Stimulated activated memory B cell treated with anti-CD40 and anti-IgM and Interleukin-4, amounts not matched to agents 10 μg/mL and 1 μg/mL and 100 μg/mL, for 72 hours (primary cell): ENCODE measurements around the gene NPHP4.
"Not testable (repeated sequence)": the region's sequence is repeated elsewhere in the genome, so short reads cannot be mapped to it uniquely, and the experiment has no call there.

ENCODE experiments used
- ATAC-seq: fragments of 150-1000 bp; cut with Tn5 transposase; 2 replicates; pipeline ENCODE4 v1.10.0; 2021
- H3K27ac Mint-ChIP-seq: one replicate; pipeline ENCODE4 v1.8.0; 2022; ENCODE audit warnings: mild to moderate bottlenecking, mixed read lengths
- H3K27me3 Mint-ChIP-seq: one replicate; pipeline ENCODE4 v1.8.0; 2022; ENCODE audit warnings: mixed read lengths
- H3K36me3 Mint-ChIP-seq: one replicate; pipeline ENCODE4 v1.8.0; 2022; ENCODE audit warnings: mixed read lengths
- H3K4me1 Mint-ChIP-seq: one replicate; pipeline ENCODE4 v1.8.0; 2022; ENCODE audit warnings: mixed read lengths
- H3K4me3 Mint-ChIP-seq: one replicate; pipeline ENCODE4 v1.8.0; 2022; ENCODE audit warnings: mild to moderate bottlenecking, moderate library complexity, mixed read lengths
- H3K9me3 Mint-ChIP-seq: one replicate; pipeline ENCODE4 v1.8.0; 2022; ENCODE audit warnings: mixed read lengths

The NPHP4 gene

GRCh38 chr1:5861871-5862825 is 130.1 kb downstream of the NPHP4 start:
- Mint-ChIP-seq H3K27ac (no peak overlapping the region), H3K4me3 (no peak overlapping the region), H3K9me3 (no peaks in the 10 kb centered on the region), H3K36me3 (no peaks in the 10 kb centered on the region), H3K4me1 (no peaks in the 10 kb centered on the region), H3K27me3 (no peaks in the 10 kb centered on the region)
- no peak for ATAC-seq

DNA sequence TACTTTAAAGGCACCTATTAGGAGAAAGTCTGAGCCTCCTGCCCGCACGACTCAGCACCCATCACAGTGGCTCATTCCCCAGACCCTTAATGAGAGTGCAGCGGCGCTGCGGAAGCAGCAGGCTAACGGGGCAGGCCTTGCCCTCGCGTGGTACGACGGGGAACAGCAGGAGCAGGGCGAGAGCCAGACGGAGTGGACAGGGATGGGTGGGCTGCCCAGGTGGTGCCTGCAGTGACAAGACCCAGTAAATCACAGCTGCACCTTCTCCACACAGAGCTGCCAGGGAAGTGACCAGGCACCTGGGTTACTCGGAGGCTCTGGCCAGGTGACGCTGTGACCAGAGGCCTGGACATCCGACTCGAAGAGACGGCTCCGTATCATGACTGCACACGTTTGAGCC is 131.9 kb downstream of the NPHP4 start:
- H3K9me3 Mint-ChIP-seq, result no peaks in the 10 kb centered on the region
- no peaks in the 10 kb centered on the region for H3K27me3 Mint-ChIP-seq
- no peak overlapping the region for H3K4me3 Mint-ChIP-seq
- H3K27ac Mint-ChIP-seq, result no peak overlapping the region
- no peaks in the 10 kb centered on the region for H3K36me3 Mint-ChIP-seq
- no peak for ATAC-seq
- H3K4me1 Mint-ChIP-seq, result no peaks in the 10 kb centered on the region

DNA sequence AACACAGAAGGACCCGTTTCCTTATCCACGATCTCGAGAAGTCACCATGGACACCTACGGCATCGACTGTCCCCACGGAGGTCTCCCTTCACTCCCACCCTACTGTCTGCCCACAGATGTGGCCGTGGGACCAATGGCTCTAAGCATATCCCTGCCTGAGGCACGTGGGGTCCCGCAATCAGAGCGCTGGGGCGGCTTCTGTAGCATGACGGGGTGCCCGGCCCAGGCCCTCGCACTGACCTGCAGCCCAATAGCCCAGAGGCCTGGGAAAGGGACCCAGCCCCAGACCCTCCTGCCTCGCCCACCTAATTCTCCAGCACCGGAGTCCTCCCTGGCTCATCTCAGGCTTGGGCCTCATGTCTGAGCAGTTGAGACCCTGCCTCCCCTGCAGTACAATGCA is 132.5 kb downstream of the NPHP4 start:
- H3K36me3 Mint-ChIP-seq, result no peaks in the 10 kb centered on the region
- H3K9me3 Mint-ChIP-seq, result no peaks in the 10 kb centered on the region
- no peak overlapping the region for H3K4me3 Mint-ChIP-seq
- no peaks in the 10 kb centered on the region for H3K4me1 Mint-ChIP-seq
- H3K27ac Mint-ChIP-seq, result no peak overlapping the region
- H3K27me3 Mint-ChIP-seq, result no peaks in the 10 kb centered on the region
- no peak for ATAC-seq

DNA sequence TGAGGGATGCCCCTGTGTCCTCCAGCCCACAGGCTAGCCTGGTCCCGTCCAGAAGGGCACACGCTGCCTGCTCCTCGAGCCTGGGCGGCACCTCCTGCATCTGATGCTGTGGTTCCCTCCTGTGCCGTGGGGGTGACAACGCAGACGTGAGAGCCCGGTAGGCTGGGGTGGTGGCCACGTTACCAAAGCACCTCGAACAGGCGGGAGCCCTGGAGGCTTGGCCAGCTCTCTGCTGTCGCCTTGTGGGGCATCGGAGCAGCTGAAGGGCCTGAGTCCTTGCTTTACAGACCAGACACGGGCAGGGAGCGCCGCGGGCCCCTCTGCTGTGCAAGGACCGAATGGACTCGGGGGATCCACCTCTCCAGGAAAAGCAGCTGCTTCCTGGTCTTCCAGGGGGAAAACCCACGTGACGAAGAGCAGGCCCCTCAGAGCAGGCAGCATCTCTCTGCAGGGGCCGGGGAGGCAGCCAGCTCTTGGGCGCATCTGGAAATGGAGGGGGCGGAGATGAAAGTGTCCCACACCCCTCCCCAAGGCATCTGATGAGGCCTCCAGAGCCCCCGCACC is 133.3 kb downstream of the NPHP4 start:
- Mint-ChIP-seq H3K4me3 (no peak overlapping the region), H3K4me1 (no peaks in the 10 kb centered on the region), H3K27ac (no peak overlapping the region), H3K27me3 (no peaks in the 10 kb centered on the region), H3K9me3 (no peaks in the 10 kb centered on the region), H3K36me3 (no peaks in the 10 kb centered on the region)
- no peak for ATAC-seq

DNA sequence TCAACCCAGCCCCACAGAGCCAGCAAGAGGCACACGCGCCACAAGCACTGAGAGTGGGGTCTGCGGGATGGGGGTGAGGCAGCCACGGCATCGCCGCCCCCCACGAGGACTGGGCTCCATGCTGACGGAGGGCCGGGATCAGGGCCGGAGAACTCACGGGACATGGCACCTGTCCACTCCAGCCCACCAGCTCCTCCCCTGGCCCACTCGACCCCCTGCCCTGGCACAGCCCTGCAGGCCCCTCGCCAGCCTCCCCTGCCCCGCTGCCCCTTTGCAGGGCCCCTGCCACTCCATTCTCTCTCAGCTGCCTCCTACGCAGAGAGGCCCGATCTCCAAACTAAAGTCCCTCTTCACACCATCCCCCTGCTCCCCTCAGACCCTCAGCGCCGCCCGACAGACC is 134.0 kb downstream of the NPHP4 start:
- H3K27me3 Mint-ChIP-seq, result no peaks in the 10 kb centered on the region
- no peaks in the 10 kb centered on the region for H3K4me1 Mint-ChIP-seq
- H3K36me3 Mint-ChIP-seq, result no peaks in the 10 kb centered on the region
- H3K4me3 Mint-ChIP-seq, result no peak overlapping the region
- peaks cover 3% of the 10 kb centered on the region for H3K9me3 Mint-ChIP-seq
- no peak for ATAC-seq
- no peak overlapping the region for H3K27ac Mint-ChIP-seq

GRCh38 chr1:5857508-5858090 is 134.6 kb downstream of the NPHP4 start:
- Mint-ChIP-seq H3K4me1 (no peaks in the 10 kb centered on the region), H3K27ac (no peak overlapping the region)

GRCh38 chr1:5857011-5857410 is 135.2 kb downstream of the NPHP4 start:
- Mint-ChIP-seq H3K4me1 (no peaks in the 10 kb centered on the region), H3K27ac (no peak overlapping the region), H3K36me3 (no peaks in the 10 kb centered on the region), H3K9me3 (peaks cover 3% of the 10 kb centered on the region), H3K27me3 (no peaks in the 10 kb centered on the region), H3K4me3 (no peak overlapping the region)
- no peak for ATAC-seq

More at GRCh38 chr1:5857508-5858090, 134.6 kb downstream of the NPHP4 start:
- ATAC-seq, result no peak
- Mint-ChIP-seq H3K27me3 (no peaks in the 10 kb centered on the region), H3K36me3 (no peaks in the 10 kb centered on the region), H3K9me3 (peaks cover 3% of the 10 kb centered on the region), H3K4me3 (no peak overlapping the region)

GRCh38 chr1:5856246-5856815 is 135.9 kb downstream of the NPHP4 start:
- H3K27me3 Mint-ChIP-seq, result no peaks in the 10 kb centered on the region
- no peak overlapping the region for H3K27ac Mint-ChIP-seq
- no peaks in the 10 kb centered on the region for H3K36me3 Mint-ChIP-seq
- H3K9me3 Mint-ChIP-seq, result peaks cover 3% of the 10 kb centered on the region
- no peak for ATAC-seq
- H3K4me3 Mint-ChIP-seq, result no peak overlapping the region
- no peaks in the 10 kb centered on the region for H3K4me1 Mint-ChIP-seq

DNA sequence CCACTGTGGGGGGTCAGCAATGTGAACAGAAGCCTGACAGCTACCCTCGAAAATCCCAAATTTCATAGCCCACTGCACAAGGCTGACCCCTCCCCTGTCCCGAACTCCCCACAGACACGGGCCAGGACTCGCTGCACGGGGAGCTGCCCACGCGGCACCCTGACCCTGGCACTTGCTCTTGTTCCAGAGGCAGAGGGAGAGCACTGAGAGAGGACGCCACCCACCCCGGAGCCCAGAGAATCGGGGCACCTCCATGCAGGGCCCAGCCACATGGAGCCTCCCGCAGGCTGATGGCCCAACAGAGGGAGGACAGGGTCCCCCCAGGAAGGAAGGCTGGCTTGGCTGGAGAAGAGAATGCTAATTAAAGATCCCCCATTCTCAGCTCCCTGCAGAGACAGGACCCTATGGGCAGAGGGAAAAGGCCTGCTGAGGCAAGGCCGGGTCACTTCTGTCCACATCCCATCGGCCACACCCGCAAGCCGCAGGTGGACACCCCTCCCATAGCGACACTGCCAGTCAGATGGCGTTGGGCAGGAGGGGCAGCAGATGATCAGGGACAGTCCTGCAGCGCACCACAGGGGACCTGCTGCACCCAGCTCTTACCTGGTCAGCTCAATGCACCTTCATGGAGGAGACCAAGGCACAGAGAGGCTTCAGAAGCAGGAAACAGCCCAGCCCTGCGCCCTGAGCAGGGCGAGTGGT is 136.9 kb downstream of the NPHP4 start:
- peaks cover 3% of the 10 kb centered on the region for H3K9me3 Mint-ChIP-seq
- no peaks in the 10 kb centered on the region for H3K27me3 Mint-ChIP-seq
- no peak overlapping the region for H3K4me3 Mint-ChIP-seq
- no peak overlapping the region for H3K27ac Mint-ChIP-seq
- H3K36me3 Mint-ChIP-seq, result no peaks in the 10 kb centered on the region
- H3K4me1 Mint-ChIP-seq, result no peaks in the 10 kb centered on the region
- ATAC-seq, result no peak

GRCh38 chr1:5854754-5855153 is 137.5 kb downstream of the NPHP4 start:
- Mint-ChIP-seq H3K27me3 (no peaks in the 10 kb centered on the region), H3K4me3 (no peak overlapping the region), H3K4me1 (no peaks in the 10 kb centered on the region), H3K9me3 (peaks cover 3% of the 10 kb centered on the region), H3K36me3 (no peaks in the 10 kb centered on the region), H3K27ac (no peak overlapping the region)
- no peak for ATAC-seq

- H3K9me3 Mint-ChIP-seq, ATAC-seq, H3K36me3 Mint-ChIP-seq, H3K27me3 Mint-ChIP-seq, H3K4me3 Mint-ChIP-seq, H3K27ac Mint-ChIP-seq, H3K4me1 Mint-ChIP-seq: not testable (repeated sequence)
These were observed 138.4 kb downstream of the NPHP4 start for GRCh38 chr1:5853858-5854257.

- Mint-ChIP-seq H3K9me3 (peaks cover 3% of the 10 kb centered on the region), H3K27me3 (peaks cover 20% of the 10 kb centered on the region), H3K4me3 (no peak overlapping the region), H3K4me1 (no peaks in the 10 kb centered on the region), H3K27ac (no peak overlapping the region), H3K36me3 (no peaks in the 10 kb centered on the region)
- no peak for ATAC-seq
These were observed 141.7 kb downstream of the NPHP4 start for GRCh38 chr1:5850503-5850902.

GRCh38 chr1:5849550-5849949 is 142.7 kb downstream of the NPHP4 start:
- Mint-ChIP-seq H3K27me3 (peaks cover 30% of the 10 kb centered on the region), H3K4me3 (no peak overlapping the region), H3K4me1 (no peaks in the 10 kb centered on the region), H3K9me3 (peaks cover 3% of the 10 kb centered on the region), H3K27ac (no peak overlapping the region), H3K36me3 (no peaks in the 10 kb centered on the region)
- no peak for ATAC-seq

GRCh38 chr1:5847013-5847659 is 145.1 kb downstream of the NPHP4 start:
- no peak for ATAC-seq

DNA sequence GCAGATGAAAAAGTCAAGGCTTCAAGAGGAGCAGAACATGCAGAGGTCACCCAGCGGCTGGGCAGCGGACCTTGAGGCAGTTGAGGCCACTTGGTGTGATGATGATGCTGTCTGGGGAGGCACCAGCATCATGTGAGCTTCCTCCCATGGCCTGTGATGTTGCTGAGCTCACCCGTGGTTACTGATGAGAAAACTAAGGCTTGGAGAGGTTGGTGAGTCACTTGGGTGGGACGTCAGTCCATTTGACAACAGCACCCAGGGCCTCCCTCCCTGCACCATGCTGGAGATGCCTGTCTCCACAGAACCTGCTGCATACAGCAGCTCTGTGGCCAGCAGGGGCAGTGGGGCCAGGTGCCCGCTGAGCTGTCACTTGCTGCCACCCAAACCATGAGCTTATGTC is 146.8 kb downstream of the NPHP4 start:
- Mint-ChIP-seq H3K36me3 (no peaks in the 10 kb centered on the region), H3K4me1 (no peaks in the 10 kb centered on the region), H3K9me3 (no peaks in the 10 kb centered on the region), H3K27me3 (peaks cover 40% of the 10 kb centered on the region), H3K27ac (no peak overlapping the region), H3K4me3 (no peak overlapping the region)
- no peak for ATAC-seq

More at GRCh38 chr1:5847013-5847659, 145.1 kb downstream of the NPHP4 start:
- Mint-ChIP-seq H3K27me3 (peaks cover 40% of the 10 kb centered on the region), H3K9me3 (no peaks in the 10 kb centered on the region), H3K36me3 (no peaks in the 10 kb centered on the region), H3K4me1 (no peaks in the 10 kb centered on the region), H3K27ac (no peak overlapping the region), H3K4me3 (no peak overlapping the region)
